Activated CD8-positive, alpha-beta memory T cell treated with anti-CD3 and anti-CD28 coated beads for 48 hours (primary cell): Measurements from ENCODE around the gene IZUMO1.
"Not testable (repeated sequence)": the region's sequence is repeated elsewhere in the genome, so short reads cannot be mapped to it uniquely, and the experiment has no call there.

Experiments used
- DNase-seq, 3 experiments: peaks; one replicate each; pipeline ENCODE4 v3.0.0-alpha.2; 2020; ENCODE audit warnings: low read depth in 2 of 3, low spot score in 2 of 3

IZUMO1 gene

DNA sequence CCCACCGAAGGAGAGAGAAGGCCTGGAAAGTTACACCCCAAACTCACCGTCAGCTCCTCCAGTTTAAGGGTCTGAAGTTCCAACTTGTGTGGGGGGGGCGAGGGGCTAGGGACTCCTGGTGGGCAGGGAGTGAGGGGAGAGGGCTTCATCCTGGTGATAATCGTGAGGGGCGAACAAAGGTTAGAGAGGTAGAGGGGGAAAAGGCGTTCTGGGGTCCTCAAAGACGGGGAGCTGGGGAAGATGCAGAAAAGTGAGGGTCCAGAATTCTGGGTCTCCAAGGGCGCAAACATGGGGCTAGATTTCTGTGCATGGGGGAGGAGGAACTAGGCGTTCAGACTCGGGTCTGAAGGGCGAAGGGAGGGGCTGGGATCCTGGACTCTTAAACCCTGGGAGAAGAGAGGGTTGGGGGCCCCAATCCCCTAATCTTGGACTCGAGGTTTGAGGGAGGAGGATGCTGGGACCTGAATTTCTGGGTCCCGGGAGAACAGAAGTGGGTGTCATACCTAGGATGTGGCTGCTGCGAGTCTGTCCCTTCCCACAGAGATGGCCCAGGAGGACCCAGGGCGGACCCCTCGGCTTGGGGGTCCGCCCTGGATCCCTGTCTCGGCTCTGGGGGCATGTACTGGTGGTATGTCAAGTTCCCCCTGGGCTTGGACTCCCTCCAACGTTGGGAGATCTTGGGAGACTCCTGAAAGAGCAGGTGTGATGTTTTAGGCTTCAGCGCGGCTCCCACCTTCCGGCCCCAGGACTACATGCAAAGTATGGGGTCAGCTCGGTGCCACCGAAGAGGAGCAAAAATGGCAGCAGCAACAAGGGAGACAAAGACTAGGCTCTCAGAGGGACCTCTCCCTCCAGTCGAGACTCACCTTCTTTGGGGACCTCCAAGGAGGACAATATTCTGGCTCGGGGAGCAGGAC is 31.7 kb downstream of the IZUMO1 start:
- DNase-seq, result no peak

GRCh38 chr19:48713864-48714755 is 32.6 kb downstream of the IZUMO1 start:
- peak; percentile 89 to 99 (median 92) for DNase-seq

- no peak for DNase-seq
Observed at GRCh38 chr19:48713041-48713863, 33.5 kb downstream of the IZUMO1 start.

DNA sequence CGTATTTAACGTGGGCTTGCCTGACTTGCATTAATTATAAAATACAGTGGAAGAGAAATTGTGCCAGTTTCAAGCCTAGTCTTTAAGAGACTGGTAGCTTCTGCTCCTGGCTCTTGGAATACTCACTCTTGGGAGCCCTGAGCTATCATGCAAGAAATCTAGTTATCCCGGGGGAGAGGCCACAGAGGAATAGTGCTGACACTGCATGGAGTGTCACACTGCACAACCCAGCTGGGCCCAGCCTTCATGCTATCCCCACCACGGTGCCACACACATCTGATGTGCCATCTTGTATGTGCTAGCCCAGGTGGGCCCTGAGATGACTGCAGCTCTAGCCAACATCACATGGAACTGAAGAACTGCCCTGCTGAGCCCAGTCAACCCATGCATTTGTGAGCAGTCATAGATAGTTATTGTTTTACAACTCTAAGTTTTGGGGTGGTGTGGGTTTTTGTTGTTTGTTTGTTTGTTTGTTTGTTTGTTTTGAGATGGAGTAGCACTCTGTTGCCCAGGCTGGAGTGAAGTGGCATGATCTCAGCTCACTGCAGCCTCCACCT is 35.5 kb downstream of the IZUMO1 start:
- DNase-seq, result no peak

DNA sequence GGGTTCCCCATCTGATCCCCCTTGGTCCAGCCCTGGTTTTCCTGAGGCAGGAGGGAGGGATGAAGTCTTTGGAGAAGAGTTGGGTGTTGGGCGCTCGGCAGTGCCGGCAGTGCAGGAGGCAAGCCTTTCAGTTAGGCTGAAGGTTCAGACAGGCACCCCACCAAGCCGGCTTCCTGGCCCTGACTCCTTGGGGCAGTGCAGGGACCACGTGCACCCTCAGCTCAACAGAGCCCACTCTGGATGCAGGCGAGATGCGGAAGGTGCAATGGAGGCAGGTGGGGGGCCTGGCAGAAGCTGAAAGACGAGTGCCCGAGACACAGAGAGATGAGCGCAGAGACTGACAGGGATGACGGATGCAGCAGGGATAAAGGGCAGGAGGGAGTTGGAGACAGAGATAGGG is 38.2 kb downstream of the IZUMO1 start:
- no peak for DNase-seq

GRCh38 chr19:48705431-48705830 is 41.3 kb downstream of the IZUMO1 start:
- no peak for DNase-seq

DNA sequence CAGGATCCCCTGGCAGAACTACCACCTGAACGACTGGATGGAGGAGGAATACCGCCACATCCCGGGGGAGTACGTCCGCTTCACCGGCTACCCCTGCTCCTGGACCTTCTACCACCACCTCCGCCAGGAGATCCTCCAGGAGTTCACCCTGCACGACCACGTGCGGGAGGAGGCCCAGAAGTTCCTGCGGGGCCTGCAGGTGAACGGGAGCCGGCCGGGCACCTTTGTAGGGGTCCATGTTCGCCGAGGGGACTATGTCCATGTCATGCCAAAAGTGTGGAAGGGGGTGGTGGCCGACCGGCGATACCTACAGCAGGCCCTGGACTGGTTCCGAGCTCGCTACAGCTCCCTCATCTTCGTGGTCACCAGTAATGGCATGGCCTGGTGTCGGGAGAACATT is 43.4 kb downstream of the IZUMO1 start:
- DNase-seq, result no peak

DNA sequence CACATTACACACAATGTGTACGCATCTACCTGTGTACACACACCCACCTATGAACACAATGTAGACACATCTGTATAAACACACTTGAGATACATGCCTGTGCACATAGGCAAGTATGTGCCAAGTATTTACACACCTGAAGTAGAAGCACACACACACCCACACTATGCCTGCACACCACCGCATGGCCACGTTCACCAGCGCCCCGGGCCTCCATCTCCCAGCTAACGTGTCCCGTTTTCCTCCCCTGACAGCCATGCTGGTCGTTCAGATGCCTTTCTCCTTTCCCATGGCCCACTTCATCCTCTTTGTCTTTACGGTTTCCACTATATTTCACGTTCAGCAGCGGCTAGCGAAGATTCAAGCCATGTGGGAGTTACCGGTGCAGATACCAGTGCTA is 44.0 kb downstream of the IZUMO1 start:
- DNase-seq, result no peak

GRCh38 chr19:48698046-48698445 is 48.7 kb downstream of the IZUMO1 start:
- DNase-seq, result no peak

GRCh38 chr19:48696353-48697010 is 50.2 kb downstream of the IZUMO1 start:
- no peak for DNase-seq

DNA sequence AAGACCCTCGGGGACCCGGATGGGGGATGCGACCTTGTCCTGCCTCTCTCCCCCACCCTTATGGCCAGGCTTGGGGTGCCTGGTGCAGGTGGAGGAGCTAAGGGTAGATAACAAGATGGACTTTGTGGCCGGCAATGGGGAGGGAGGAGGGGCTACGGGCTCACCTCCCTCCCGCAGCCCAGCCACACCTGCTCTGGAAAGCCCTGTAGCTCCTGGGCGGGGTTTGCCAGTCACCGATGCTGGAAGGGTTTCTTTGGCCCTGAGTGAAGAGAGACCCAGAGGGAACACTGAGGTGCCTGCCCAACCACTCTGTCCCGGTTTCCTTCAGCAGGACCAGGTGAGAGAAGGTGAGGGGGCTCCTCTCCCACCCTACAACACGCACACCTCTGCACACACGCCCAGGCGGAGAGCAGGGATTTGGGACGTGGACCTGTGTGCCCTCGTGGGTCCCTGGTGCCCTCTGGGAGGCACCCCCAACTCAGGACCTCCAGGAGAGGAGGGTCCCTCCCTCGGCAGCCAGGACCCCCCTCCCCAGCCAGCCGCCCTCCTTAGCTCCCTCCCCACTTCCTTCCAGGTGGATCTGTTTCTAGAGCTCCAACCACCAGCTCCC is 50.9 kb downstream of the IZUMO1 start, which contains the start of gene FUT2:
Gene FUT2, plus strand, starts transcription at position 229 of the 610 bp plus-strand sequence. CDS start 6,986 bp downstream, outside the sequence.
- DNase-seq, result no peak

- DNase-seq, result not testable (repeated sequence)
Observed at GRCh38 chr19:48693629-48694028, 53.1 kb downstream of the IZUMO1 start.
